HUES48 (cell line): ENCODE data around the gene GRHPR.

Source experiments
- H3K27ac ChIP-seq: one replicate; pipeline ENCODE4 v1.7.0; 2013; ENCODE audit warnings: low read depth, low read length, inconsistent platforms
- H3K27me3 ChIP-seq: 2 replicates; pipeline ENCODE4 v1.6.1; 2013; ENCODE audit warnings: mild to moderate bottlenecking, low read length; ENCODE audit not compliant: control insufficient read depth, insufficient read depth
- H3K36me3 ChIP-seq: 2 replicates; pipeline ENCODE4 v1.6.1; 2013; ENCODE audit warnings: low read length; ENCODE audit not compliant: control insufficient read depth, insufficient read depth
- H3K4me1 ChIP-seq: 2 replicates; pipeline ENCODE4 v1.6.1; 2013; ENCODE audit warnings: mild to moderate bottlenecking, low read length; ENCODE audit not compliant: control insufficient read depth, insufficient read depth
- H3K4me3 ChIP-seq: 2 replicates; pipeline ENCODE4 v1.5.1; 2013; ENCODE audit warnings: mild to moderate bottlenecking, low read depth, low read length
- H3K9ac ChIP-seq: 2 replicates; pipeline ENCODE4 v1.6.1; 2013; ENCODE audit warnings: mild to moderate bottlenecking, low read depth, low read length, moderate library complexity
- H3K9me3 ChIP-seq: 2 replicates; pipeline ENCODE4 v1.6.1; 2013; ENCODE audit warnings: low read length; ENCODE audit not compliant: control insufficient read depth, insufficient read depth

Gene GRHPR

GRCh38 chr9:37399336-37399735 is 23.2 kb upstream of the GRHPR start:
- H3K4me1 ChIP-seq: no peaks in the 10 kb centered on the region
- no peaks in the 10 kb centered on the region for H3K27me3 ChIP-seq
- no peaks in the 10 kb centered on the region for H3K36me3 ChIP-seq
- no peaks in the 10 kb centered on the region for H3K9me3 ChIP-seq
- H3K27ac ChIP-seq: no peak overlapping the region
- no peak overlapping the region for H3K9ac ChIP-seq
- no peak overlapping the region for H3K4me3 ChIP-seq

DNA sequence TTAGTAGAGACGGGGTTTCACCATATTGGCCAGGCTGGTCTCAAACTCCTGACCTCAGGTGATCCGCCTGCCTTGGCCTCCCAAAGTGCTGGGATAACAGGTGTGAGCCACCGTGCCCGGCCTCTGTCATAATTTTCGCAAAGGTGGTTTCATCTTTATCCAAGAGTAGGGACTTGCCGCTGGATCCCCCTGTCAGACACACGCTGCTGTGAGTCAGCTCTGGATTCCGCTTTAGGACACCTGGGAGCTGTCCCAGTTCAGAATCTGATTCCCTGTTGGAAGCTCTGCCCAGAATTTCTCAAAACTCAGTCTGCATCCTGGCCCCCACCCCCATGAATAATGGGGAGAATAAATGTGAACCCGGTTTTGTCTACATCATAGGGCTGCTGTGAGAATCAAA is 17.9 kb upstream of the GRHPR start:
- Histone ChIP-seq H3K4me3 (no peak overlapping the region), H3K27ac (no peak overlapping the region)

DNA sequence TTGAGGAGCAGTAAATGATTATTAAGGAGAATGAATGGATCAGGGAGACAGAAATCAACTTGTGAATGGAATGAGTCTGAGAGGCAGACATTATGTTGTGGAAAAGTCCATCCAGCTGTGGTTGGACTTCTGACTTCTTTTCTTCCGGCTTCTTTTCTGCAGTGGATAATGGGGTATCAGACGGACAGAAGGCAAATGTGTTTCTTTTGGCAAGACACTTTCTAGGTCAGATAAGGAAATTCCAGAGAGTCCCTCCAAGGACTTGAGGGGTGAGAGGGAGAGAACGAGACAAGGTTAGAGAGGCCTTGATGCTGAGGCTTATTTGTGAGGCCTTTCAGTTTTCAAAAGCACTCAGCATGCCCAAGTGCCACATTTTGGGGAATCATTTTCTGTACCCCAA is 17.1 kb upstream of the GRHPR start:
- Histone ChIP-seq H3K36me3 (no peaks in the 10 kb centered on the region), H3K4me1 (no peaks in the 10 kb centered on the region), H3K4me3 (no peak overlapping the region), H3K9ac (no peak overlapping the region), H3K27ac (no peak overlapping the region), H3K9me3 (no peaks in the 10 kb centered on the region), H3K27me3 (no peaks in the 10 kb centered on the region)

More for the DNA sequence above, 17.9 kb upstream of the GRHPR start:
- H3K27me3 ChIP-seq: no peaks in the 10 kb centered on the region
- no peak overlapping the region for H3K9ac ChIP-seq
- H3K4me1 ChIP-seq: no peaks in the 10 kb centered on the region
- no peaks in the 10 kb centered on the region for H3K9me3 ChIP-seq
- no peaks in the 10 kb centered on the region for H3K36me3 ChIP-seq

GRCh38 chr9:37405764-37406380 is 16.6 kb upstream of the GRHPR start:
- H3K4me1 ChIP-seq: peaks cover 2% of the 10 kb centered on the region; the same call in 1 of the 2 replicates
- H3K9ac ChIP-seq: no peak overlapping the region
- H3K27ac ChIP-seq: no peak overlapping the region
- no peak overlapping the region for H3K4me3 ChIP-seq
- no peaks in the 10 kb centered on the region for H3K9me3 ChIP-seq
- no peaks in the 10 kb centered on the region for H3K36me3 ChIP-seq
- H3K27me3 ChIP-seq: no peaks in the 10 kb centered on the region

DNA sequence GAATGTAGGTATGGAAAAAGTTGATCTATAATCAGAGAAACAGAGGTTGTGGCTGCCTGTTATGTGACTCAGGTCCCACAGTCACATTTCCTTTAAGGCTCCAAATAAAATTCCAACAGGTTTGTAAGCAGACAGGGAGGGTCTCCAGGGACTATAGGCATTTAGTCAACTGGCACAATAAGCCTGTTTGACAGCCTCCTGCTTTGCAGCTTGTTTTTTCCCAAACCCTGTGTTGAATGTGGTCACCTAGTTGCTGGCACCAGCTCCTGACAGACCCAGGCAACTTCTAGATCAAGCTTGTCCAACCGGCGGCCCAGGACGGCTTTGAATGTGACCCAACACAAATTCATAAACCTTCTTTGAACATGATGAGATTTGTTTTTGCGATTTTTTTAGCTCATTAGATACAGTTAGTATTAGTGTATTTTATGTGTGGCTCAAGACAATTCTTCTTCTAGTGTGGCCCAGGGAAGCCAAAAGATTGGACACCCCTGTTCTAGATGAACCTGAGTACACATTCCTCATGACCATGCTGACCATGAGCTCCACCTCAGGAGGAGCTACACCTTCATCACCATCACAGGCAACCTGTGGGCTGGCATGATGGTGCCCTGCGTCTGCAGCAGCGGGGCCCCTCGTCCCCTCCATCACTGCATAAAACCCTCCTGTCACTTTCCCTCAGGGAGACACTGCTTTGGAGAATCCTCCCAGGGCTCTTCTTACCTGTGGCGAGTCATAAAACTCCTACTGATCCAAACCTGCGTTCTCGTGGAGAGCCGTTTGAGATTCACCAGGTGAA is 15.7 kb upstream of the GRHPR start:
- H3K27me3 ChIP-seq: no peaks in the 10 kb centered on the region
- no peak overlapping the region for H3K4me3 ChIP-seq
- no peak overlapping the region for H3K9ac ChIP-seq
- no peak overlapping the region for H3K27ac ChIP-seq
- no peaks in the 10 kb centered on the region for H3K9me3 ChIP-seq
- peaks cover 6% of the 10 kb centered on the region; the same call in 1 of the 2 replicates for H3K4me1 ChIP-seq
- no peaks in the 10 kb centered on the region for H3K36me3 ChIP-seq

- Histone ChIP-seq H3K27ac (no peak overlapping the region), H3K36me3 (no peaks in the 10 kb centered on the region), H3K9me3 (no peaks in the 10 kb centered on the region), H3K4me3 (no peak overlapping the region), H3K27me3 (no peaks in the 10 kb centered on the region), H3K9ac (no peak overlapping the region), H3K4me1 (peaks cover 9% of the 10 kb centered on the region; the same call in 1 of the 2 replicates)
Observed at GRCh38 chr9:37407468-37407867, 15.0 kb upstream of the GRHPR start.

- Histone ChIP-seq H3K9me3 (no peaks in the 10 kb centered on the region), H3K36me3 (no peaks in the 10 kb centered on the region), H3K4me3 (no peak overlapping the region), H3K4me1 (peaks cover 14% of the 10 kb centered on the region; the same call in 1 of the 2 replicates), H3K9ac (no peak overlapping the region), H3K27ac (no peak overlapping the region), H3K27me3 (no peaks in the 10 kb centered on the region)
Observed at GRCh38 chr9:37408933-37409710, 13.4 kb upstream of the GRHPR start.

DNA sequence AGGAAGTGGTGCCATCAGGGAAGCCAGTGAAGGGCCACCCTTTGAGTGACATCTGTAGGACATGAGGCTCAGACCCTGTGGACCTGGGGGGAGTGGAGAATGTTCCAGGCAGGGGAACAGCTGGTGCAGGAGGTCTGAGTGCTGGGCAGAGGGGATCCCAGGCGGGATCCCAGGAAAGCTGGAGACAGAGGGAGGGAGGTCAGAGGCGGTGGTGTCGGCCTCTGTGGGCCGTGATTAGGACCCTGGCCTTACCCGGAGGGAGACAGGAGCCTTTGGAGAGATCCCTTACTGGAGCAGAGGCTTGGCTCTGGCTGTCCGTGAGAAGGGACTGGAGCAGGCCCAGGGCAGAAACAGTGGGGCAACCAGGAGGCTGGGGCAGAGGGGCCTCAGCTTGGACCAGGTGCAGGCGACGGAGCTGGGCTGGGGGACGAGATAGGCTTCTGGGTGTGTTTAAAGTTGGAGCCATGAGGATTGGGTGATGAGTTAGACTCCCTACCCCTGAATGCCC is 12.1 kb upstream of the GRHPR start:
- H3K4me3 ChIP-seq: no peak overlapping the region
- H3K9ac ChIP-seq: no peak overlapping the region
- H3K27ac ChIP-seq: no peak overlapping the region
- peaks cover 23% of the 10 kb centered on the region; the same call in 1 of the 2 replicates for H3K4me1 ChIP-seq
- H3K36me3 ChIP-seq: no peaks in the 10 kb centered on the region
- H3K9me3 ChIP-seq: no peaks in the 10 kb centered on the region
- no peaks in the 10 kb centered on the region for H3K27me3 ChIP-seq

DNA sequence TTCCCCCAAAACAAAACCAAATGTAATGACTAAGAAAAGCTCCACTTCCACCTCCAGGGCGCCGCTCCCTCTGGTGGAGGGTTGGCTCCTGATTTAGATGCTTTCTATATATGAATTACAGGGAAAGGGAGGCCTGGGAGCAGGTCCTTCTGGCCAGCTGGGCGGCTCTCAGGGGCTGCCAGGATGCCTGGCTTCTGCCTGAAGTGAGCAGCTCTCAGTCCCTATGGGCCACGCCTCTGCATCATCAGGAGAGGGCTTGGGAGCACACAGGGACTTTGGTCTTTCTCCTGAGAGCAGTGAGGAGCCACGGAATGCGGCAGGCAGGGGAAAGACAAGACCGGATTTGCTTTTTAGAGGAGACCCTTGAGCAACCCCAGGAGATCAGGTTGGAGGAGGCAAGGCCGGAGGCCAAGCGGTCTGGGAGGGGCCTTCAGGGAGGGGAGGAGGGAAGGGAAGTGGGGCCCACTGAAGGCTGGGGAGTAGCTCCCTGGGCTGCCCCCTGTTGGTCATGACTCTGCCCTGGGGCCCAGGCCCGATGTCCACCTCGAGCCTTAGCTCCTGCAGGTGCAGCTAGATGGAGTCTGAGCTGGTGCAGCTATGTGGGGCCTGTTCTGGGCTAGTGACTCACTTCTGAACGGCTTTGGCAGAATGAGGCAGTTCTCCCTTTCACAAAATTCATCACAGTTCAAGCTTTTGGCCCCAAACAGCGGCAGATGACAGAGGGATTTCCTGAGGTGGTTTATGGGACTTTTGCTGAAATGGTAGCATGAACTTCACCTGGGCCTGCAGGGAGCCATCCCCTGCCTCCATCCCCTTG is 11.3 kb upstream of the GRHPR start:
- Histone ChIP-seq H3K27me3 (no peaks in the 10 kb centered on the region), H3K9me3 (no peaks in the 10 kb centered on the region), H3K36me3 (no peaks in the 10 kb centered on the region), H3K27ac (no peak overlapping the region), H3K4me3 (no peak overlapping the region), H3K4me1 (peaks cover 29% of the 10 kb centered on the region), H3K9ac (no peak overlapping the region)

DNA sequence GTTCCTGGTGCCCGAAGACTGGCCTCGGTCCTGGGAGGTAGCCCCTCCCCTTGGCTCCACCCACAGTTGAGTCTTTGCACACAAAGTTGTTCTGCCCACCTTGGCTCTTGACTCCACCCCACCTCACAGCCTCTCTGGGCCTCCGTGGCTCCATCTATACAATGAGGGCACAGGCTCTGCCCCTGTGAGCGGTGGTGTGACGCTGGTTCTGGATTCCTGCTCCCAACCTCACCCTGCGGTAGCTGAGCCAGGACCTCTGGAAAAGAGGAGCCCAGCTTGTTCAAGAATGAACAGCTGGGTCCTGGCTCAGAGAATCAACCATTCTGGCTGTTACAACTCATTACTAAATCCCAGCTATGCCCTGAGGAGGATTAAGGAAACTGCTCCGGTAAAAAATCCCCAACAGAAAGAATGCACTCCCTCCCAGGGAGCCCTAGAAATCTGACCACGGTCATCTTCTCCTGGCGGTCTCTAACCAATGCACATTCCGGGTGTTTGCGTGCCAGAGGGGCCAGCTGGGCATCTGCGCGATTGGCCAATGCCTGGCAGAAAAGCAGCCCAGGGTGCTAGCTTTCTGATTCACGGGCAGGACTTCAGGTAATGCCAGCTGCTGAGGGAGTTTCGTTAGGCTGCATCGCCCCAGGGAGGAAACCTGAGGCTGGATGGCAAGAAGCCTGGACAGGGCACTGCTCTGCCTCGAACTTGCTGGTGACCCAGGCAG is 9.9 kb upstream of the GRHPR start:
- H3K9ac ChIP-seq: no peak overlapping the region
- H3K36me3 ChIP-seq: no peaks in the 10 kb centered on the region
- H3K9me3 ChIP-seq: no peaks in the 10 kb centered on the region
- H3K4me1 ChIP-seq: peaks cover 34% of the 10 kb centered on the region
- H3K27ac ChIP-seq: no peak overlapping the region
- no peak overlapping the region for H3K4me3 ChIP-seq
- no peaks in the 10 kb centered on the region for H3K27me3 ChIP-seq
